ENCODE measurements around the gene GSTT4.

- TF ChIP-seq, protein P1, sequence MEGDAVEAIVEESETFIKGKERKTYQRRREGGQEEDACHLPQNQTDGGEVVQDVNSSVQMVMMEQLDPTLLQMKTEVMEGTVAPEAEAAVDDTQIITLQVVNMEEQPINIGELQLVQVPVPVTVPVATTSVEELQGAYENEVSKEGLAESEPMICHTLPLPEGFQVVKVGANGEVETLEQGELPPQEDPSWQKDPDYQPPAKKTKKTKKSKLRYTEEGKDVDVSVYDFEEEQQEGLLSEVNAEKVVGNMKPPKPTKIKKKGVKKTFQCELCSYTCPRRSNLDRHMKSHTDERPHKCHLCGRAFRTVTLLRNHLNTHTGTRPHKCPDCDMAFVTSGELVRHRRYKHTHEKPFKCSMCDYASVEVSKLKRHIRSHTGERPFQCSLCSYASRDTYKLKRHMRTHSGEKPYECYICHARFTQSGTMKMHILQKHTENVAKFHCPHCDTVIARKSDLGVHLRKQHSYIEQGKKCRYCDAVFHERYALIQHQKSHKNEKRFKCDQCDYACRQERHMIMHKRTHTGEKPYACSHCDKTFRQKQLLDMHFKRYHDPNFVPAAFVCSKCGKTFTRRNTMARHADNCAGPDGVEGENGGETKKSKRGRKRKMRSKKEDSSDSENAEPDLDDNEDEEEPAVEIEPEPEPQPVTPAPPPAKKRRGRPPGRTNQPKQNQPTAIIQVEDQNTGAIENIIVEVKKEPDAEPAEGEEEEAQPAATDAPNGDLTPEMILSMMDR (IDR thresholded peaks at IDR 0.05; ENCODE audit: borderline replicate concordance, extremely low read depth, low read length, poor library complexity, severe bottlenecking), result no peak
- no peak for TF ChIP-seq EZH2 (IDR thresholded peaks at IDR 0.05; ENCODE audit: borderline replicate concordance, low read depth, low read length, severe bottlenecking)
Measured at GRCh38 chr22:24029304-24029703, 24.1 kb upstream of the GSTT4 start.
